HCT116 (cell line): ENCODE results near the gene C1QA. TPM values are rescaled to one million over a fixed set of nuclear protein-coding genes. Genes with fewer than 3 reads are reported as not detected.

Experiments used
- ATAC-seq: fragments of 200-7000 bp; cut with Tn5 transposase; 2 replicates; pipeline ENCODE4 v1.9.1; 2020; ENCODE audit warnings: mild to moderate bottlenecking, moderate library complexity
- BruUV-seq: library from RNA; stranded (reverse); fragments of 400-500 nt; replicated peaks from 2 replicates; lab custom pipeline; 2021; lab: Mats Ljungman, UMichigan
- CTCF ChIA-PET: fragments of 300-600 bp; sonication (Branson Sonifier 250); formaldehyde crosslinking; loops from one replicate; lab custom pipeline; 2021; ENCODE audit warnings: antibody characterized with exemption; lab: Charles Lee
- POLR2A ChIA-PET: fragments of 300-600, 350-600 bp; sonication (Branson Sonifier 250); formaldehyde crosslinking; loops from one replicate; lab custom pipeline; 2021; ENCODE audit warnings: antibody characterized with exemption; lab: Charles Lee
- RAD21 ChIA-PET, 2 experiments: fragments of 300-600 bp; sonication (Branson Sonifier 250); formaldehyde crosslinking; loops; one replicate each; lab custom pipeline; 2023; ENCODE audit warnings: low total read pairs in 2 of 2; ENCODE audit not compliant: uncharacterized antibody in 2 of 2, unreplicated experiment in 2 of 2, low non-redundant PET in 1 of 2; lab: Charles Lee
- DNase-seq: peaks from one replicate; pipeline ENCODE4 v3.0.0-alpha.2; 2010; ENCODE audit warnings: low read depth, low spot score
- H2AFZ ChIP-seq: fragments of 200-600 bp; shearing (Covaris generic), sonication (generic); 2 replicates; pipeline ENCODE4 v1.6.1; 2017; ENCODE audit warnings: low read depth, mixed run types, mixed read lengths, antibody characterized with exemption, low read length; ENCODE audit not compliant: poor library complexity, severe bottlenecking
- H3K27ac ChIP-seq: 2 replicates; pipeline ENCODE4 v1.5.1; 2012; ENCODE audit warnings: low read depth, low read length
- H3K27me3 ChIP-seq: fragments of 200-600 bp; sonication (generic); 2 replicates; pipeline ENCODE4 v1.6.1; 2016; ENCODE audit warnings: mixed run types, low read length, mixed read lengths; ENCODE audit not compliant: insufficient read depth
- H3K36me3 ChIP-seq, 2 experiments: fragments of 200-500 bp in 1 of 2; fragments of 200-600 bp in 1 of 2; sonication (Bioruptor generic) in 1 of 2; sonication (generic) in 1 of 2; 2 replicates each; pipeline versions ENCODE4 v1.5.1 to v1.6.1; 2014 to 2016; ENCODE audit warnings: low read length in 2 of 2, inconsistent platforms in 1 of 2, mixed read lengths in 1 of 2, mixed run types in 1 of 2; ENCODE audit not compliant: insufficient read depth in 2 of 2, control insufficient read depth in 1 of 2
- H3K4me1 ChIP-seq, 2 experiments: fragments of 200-600 bp in 1 of 2; sonication (generic) in 1 of 2; 2 replicates each; pipeline versions ENCODE4 v1.5.1 to v1.6.1; 2012 to 2017; ENCODE audit warnings: low read length in 2 of 2, inconsistent platforms in 1 of 2, mild to moderate bottlenecking in 1 of 2, mixed read lengths in 1 of 2, mixed run types in 1 of 2, moderate library complexity in 1 of 2; ENCODE audit not compliant: insufficient read depth in 2 of 2, control insufficient read depth in 1 of 2
- H3K4me2 ChIP-seq: fragments of 200-600 bp; sonication (generic); 2 replicates; pipeline ENCODE4 v1.6.1; 2017; ENCODE audit warnings: mixed run types, low read length, mixed read lengths
- H3K4me3 ChIP-seq, 2 experiments: fragments of 200-600 bp in 1 of 2; sonication (generic) in 1 of 2; replicated peaks in 1 of 2; 2 replicates each; pipeline ENCODE4 v1.5.1; 2011 to 2016; ENCODE audit warnings: low read length in 2 of 2, control low read depth in 1 of 2, low read depth in 1 of 2, mild to moderate bottlenecking in 1 of 2, mixed read lengths in 1 of 2, mixed run types in 1 of 2
- H3K79me2 ChIP-seq: fragments of 200-600 bp; sonication (generic); 2 replicates; pipeline ENCODE4 v1.6.1; 2017; ENCODE audit warnings: mild to moderate bottlenecking, mixed run types, low read length, moderate library complexity, mixed read lengths; ENCODE audit not compliant: insufficient read depth
- H3K9ac ChIP-seq: fragments of 200-600 bp; sonication (generic); 2 replicates; pipeline ENCODE4 v1.6.1; 2016; ENCODE audit warnings: low read length, mixed read lengths
- H3K9me2 ChIP-seq: fragments of 200-600 bp; sonication (generic), shearing (Covaris generic); 2 replicates; pipeline ENCODE4 v1.6.1; 2017; ENCODE audit warnings: mixed run types, mild to moderate bottlenecking, moderate library complexity; ENCODE audit not compliant: insufficient read depth
- H3K9me3 ChIP-seq, 2 experiments: fragments of 200-500 bp in 1 of 2; fragments of 200-600 bp in 1 of 2; sonication (Bioruptor generic) in 1 of 2; sonication (generic) in 1 of 2; 2 replicates each; pipeline ENCODE4 v1.6.1; 2014 to 2017; ENCODE audit warnings: low read length in 2 of 2, mixed read lengths in 2 of 2, inconsistent platforms in 1 of 2, low read depth in 1 of 2, mild to moderate bottlenecking in 1 of 2, mixed run types in 1 of 2, moderate library complexity in 1 of 2; ENCODE audit not compliant: control insufficient read depth in 1 of 2, insufficient read depth in 1 of 2
- H4K20me1 ChIP-seq: fragments of 200-600 bp; sonication (generic), shearing (Covaris generic); 2 replicates; pipeline ENCODE4 v1.6.1; 2017; ENCODE audit warnings: mixed run types, mild to moderate bottlenecking, moderate library complexity; ENCODE audit not compliant: insufficient read depth
- POLR2A ChIP-seq: IDR thresholded peaks from 2 replicates; pipeline ENCODE4 v1.7.0; 2011; ENCODE audit warnings: borderline replicate concordance; ENCODE audit not compliant: insufficient read depth, insufficient read length; ENCODE audit errors: extremely low read depth
- SP1 ChIP-seq: IDR thresholded peaks from 2 replicates; pipeline ENCODE4 v1.6.1; 2012; ENCODE audit warnings: low read depth
- TCF7L2 ChIP-seq: IDR thresholded peaks from 2 replicates; pipeline ENCODE4 v1.7.0; 2011; ENCODE audit warnings: borderline replicate concordance, inconsistent platforms; ENCODE audit not compliant: insufficient read depth, insufficient read length; ENCODE audit errors: extremely low read depth
- intact Hi-C: fragments of 100-400 bp; cut with micrococcal nuclease; formaldehyde crosslinking; loops from 2 replicates; pipeline ENCODE4 v1.10.0; 2022
- total RNA-seq: library from RNA; stranded (reverse); gene quantifications from one replicate; pipeline ENCODE4 v1.2.1, GENCODE V29; 2021; ENCODE audit not compliant: unreplicated experiment
- TF ChIP-seq, protein P1 (sequence below): IDR thresholded peaks from 2 replicates; pipeline ENCODE4 v1.6.1; 2012
- TF ChIP-seq, protein P2 (sequence below): IDR thresholded peaks from 2 replicates; pipeline ENCODE4 v1.6.1; 2012

The C1QA gene
- total RNA-seq, 1 experiment from 2014 or later, result 0.91 TPM

DNA sequence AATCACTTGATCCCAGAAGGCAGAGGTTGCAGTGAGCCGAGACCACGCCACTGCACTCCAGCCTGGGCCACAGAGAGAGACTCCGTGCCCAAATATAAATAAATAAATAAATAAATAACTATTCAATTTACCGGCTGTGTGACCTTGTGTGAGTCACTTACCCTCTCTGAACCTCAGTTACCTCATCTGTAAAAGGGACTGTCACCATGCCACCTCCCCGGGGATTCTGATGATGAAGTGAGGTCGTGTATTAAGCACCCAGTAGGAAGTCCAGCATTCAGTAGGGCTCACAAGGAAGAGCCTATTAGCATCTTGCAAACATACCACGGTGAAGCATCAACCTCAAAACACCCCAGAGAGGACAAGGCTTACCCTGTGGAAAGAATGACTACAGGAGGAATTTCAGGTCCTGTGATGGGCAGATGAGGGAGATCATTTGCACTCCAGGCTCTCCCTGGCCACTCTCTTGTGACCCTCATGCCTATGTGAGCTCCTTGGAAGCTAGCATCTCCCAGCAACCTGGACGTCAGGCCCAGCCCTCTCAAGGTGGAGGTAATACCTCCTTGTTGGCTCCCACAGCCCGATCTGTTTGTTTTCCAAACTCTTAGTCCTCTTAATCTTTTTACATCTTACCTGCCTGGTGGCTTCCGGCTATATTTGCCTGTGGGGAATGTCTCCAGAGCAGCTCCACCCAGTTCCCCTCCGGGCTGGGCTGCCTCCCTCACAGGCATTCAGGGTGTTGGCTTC, 7.6 kb upstream of the C1QA start:
- Histone ChIP-seq H3K27me3 (peaks cover 21% of the 10 kb centered on the region; the same call in 1 of the 2 replicates), H3K9ac (no peak overlapping the region)
- ChIA-PET RAD21 (no interaction called here), POLR2A (no interaction called here)
- TF ChIP-seq TCF7L2, result no peak
- TF ChIP-seq, protein P1, sequence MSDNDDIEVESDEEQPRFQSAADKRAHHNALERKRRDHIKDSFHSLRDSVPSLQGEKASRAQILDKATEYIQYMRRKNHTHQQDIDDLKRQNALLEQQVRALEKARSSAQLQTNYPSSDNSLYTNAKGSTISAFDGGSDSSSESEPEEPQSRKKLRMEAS, result no peak
- TF ChIP-seq, all 23 proteins: peak for 0
- H3K27ac ChIP-seq, result no peak overlapping the region
- no peak overlapping the region for H3K4me2 ChIP-seq
- CTCF ChIA-PET, result no interaction called here
- no peak for DNase-seq
- no peak for ATAC-seq
- no peaks in the 10 kb centered on the region for H3K36me3 ChIP-seq
- H2AFZ ChIP-seq, result no peak overlapping the region
- no TSS peak for BruUV-seq
- H3K4me1 ChIP-seq, result no peaks in the 10 kb centered on the region
- no peaks in the 10 kb centered on the region for H3K9me3 ChIP-seq
- no peaks in the 10 kb centered on the region for H4K20me1 ChIP-seq
- H3K9me2 ChIP-seq, result no peaks in the 10 kb centered on the region
- no peak overlapping the region for H3K4me3 ChIP-seq
- H3K79me2 ChIP-seq, result no peaks in the 10 kb centered on the region
- intact Hi-C loops, result loop anchor here (10.0 kb wide), 1 partner anchor 104 kb away; no protein-coding TSS in a partner anchor

- ChIA-PET POLR2A (no interaction called here), CTCF (no interaction called here)
- peaks cover 21% of the 10 kb centered on the region; the same call in 1 of the 2 replicates for H3K27me3 ChIP-seq
- no peak for DNase-seq
- no peaks in the 10 kb centered on the region for H3K4me1 ChIP-seq
- H3K4me2 ChIP-seq, result no peak overlapping the region
- H3K36me3 ChIP-seq, result no peaks in the 10 kb centered on the region
- H3K4me3 ChIP-seq, result no peak overlapping the region
- H3K9me3 ChIP-seq, result no peaks in the 10 kb centered on the region
- TF ChIP-seq SP1 (no peak), POLR2A (no peak)
- TF ChIP-seq, protein P2, sequence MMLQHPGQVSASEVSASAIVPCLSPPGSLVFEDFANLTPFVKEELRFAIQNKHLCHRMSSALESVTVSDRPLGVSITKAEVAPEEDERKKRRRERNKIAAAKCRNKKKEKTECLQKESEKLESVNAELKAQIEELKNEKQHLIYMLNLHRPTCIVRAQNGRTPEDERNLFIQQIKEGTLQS, result no peak
- TF ChIP-seq, all 23 proteins: peak for 0
- no peaks in the 10 kb centered on the region for H3K79me2 ChIP-seq
- H2AFZ ChIP-seq, result no peak overlapping the region
- RAD21 ChIA-PET, result no interaction called here
- intact Hi-C loops, result loop anchor here (10.0 kb wide), 1 partner anchor 105 kb away; no protein-coding TSS in a partner anchor
- H3K9me2 ChIP-seq, result no peaks in the 10 kb centered on the region
- BruUV-seq, result no TSS peak
- H4K20me1 ChIP-seq, result no peaks in the 10 kb centered on the region
- ATAC-seq, result no peak
- no peak overlapping the region for H3K9ac ChIP-seq
- H3K27ac ChIP-seq, result no peak overlapping the region
These were observed 6.5 kb upstream of the C1QA start for GRCh38 chr1:22629886-22630285.
